ENCODE measurements around the gene MESP1.

The MESP1 gene

DNA sequence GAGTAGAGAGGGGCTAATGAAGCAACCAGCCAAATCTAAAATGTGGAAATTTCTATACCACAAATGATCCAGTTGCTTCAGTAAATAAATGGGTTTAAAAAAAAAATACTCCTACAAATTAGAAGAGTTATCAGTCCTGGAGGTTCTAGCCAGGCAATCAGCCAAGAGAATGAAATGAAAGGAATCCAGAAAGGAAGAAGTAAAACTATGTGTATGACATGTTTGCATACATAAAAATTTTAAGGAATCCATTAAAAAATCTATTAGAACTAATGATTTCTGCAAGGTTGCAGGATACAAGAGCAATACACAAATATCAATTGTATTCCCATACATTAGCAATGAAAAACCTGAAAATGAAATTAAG, 34.7 kb upstream of the MESP1 start:
- H2AFZ ChIP-seq (ENCODE audit: low read length): no peak overlapping the region
- H3K27ac ChIP-seq (ENCODE audit: low read length): no peak overlapping the region
- TF ChIP-seq EZH2phosphoT487 (IDR thresholded peaks at IDR 0.05; ENCODE audit: low read length): no peak
- no peak for TF ChIP-seq EZH2 (optimal IDR thresholded peaks at IDR 0.05; ENCODE audit: low read depth, low read length)
- TF ChIP-seq, protein P1, sequence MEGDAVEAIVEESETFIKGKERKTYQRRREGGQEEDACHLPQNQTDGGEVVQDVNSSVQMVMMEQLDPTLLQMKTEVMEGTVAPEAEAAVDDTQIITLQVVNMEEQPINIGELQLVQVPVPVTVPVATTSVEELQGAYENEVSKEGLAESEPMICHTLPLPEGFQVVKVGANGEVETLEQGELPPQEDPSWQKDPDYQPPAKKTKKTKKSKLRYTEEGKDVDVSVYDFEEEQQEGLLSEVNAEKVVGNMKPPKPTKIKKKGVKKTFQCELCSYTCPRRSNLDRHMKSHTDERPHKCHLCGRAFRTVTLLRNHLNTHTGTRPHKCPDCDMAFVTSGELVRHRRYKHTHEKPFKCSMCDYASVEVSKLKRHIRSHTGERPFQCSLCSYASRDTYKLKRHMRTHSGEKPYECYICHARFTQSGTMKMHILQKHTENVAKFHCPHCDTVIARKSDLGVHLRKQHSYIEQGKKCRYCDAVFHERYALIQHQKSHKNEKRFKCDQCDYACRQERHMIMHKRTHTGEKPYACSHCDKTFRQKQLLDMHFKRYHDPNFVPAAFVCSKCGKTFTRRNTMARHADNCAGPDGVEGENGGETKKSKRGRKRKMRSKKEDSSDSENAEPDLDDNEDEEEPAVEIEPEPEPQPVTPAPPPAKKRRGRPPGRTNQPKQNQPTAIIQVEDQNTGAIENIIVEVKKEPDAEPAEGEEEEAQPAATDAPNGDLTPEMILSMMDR (IDR thresholded peaks at IDR 0.05; ENCODE audit: low read length): no peak
- H3K9ac ChIP-seq (ENCODE audit: low read length): no peak overlapping the region
- H3K4me3 ChIP-seq (ENCODE audit: low read length): no peak overlapping the region
- no peaks in the 10 kb centered on the region for H4K20me1 ChIP-seq (ENCODE audit: insufficient read depth, low read length)
- H3K4me2 ChIP-seq (ENCODE audit: low read depth, low read length): no peak overlapping the region
- no peaks in the 10 kb centered on the region for H3K36me3 ChIP-seq (replicated peaks; ENCODE audit: insufficient read depth, low read length)
- H3K4me1 ChIP-seq (ENCODE audit: low read length): peaks cover 16% of the 10 kb centered on the region
- no peak for DNase-seq
- no peaks in the 10 kb centered on the region for H3K9me3 ChIP-seq (replicated peaks; ENCODE audit: insufficient read depth, low read length)
- H3K27me3 ChIP-seq (replicated peaks; ENCODE audit: insufficient read depth, low read length): no peaks in the 10 kb centered on the region
- peaks cover 14% of the 10 kb centered on the region for H3F3A ChIP-seq (ENCODE audit: insufficient read depth, low read length)
- H3K9me2 ChIP-seq (replicated peaks; ENCODE audit: insufficient read depth, low read length): no peaks in the 10 kb centered on the region
- H3K79me2 ChIP-seq (ENCODE audit: low read length): no peaks in the 10 kb centered on the region

DNA sequence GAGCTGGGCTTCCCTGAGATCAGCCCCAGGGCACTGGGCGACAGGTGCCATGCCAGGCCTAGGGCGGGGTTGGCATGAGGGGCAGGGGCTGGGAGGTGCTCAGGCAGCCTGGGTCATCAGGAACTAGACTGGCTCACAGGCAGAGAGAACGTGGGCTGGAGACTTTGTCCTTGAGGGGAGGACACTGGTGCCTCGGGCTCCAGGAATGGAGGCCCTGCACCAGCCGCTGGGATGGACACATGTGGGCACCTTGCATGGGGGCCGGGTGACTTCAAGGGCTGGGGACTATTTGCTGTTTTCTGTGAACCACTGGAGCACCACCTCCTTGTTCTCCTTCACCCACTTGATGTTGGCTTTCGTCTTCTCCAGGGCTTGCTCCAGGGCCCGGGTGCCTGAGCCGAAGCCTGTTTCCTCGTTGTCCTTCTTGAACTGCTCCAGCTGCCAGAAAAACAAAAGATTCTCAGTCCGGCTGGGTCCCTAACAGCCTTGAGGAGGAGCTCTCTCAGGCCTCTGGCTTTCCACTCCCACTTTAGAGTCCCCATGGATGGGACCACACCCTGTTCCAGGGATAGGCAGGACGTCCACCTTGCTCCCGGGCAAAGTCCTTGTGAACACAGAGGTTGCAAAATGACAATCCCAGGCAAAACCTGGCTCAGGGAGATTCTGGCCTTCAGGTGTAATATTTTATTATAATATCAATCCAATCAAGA, 34.2 kb upstream of the MESP1 start:
- no peak overlapping the region for H3K9ac ChIP-seq (ENCODE audit: low read length)
- no peaks in the 10 kb centered on the region for H3K27me3 ChIP-seq (replicated peaks; ENCODE audit: insufficient read depth, low read length)
- TF ChIP-seq EZH2 (optimal IDR thresholded peaks at IDR 0.05; ENCODE audit: low read depth, low read length) (no peak), EZH2phosphoT487 (IDR thresholded peaks at IDR 0.05; ENCODE audit: low read length) (no peak)
- TF ChIP-seq, protein P1 (IDR thresholded peaks at IDR 0.05; ENCODE audit: low read length): no peak
- no peaks in the 10 kb centered on the region for H3K9me3 ChIP-seq (replicated peaks; ENCODE audit: insufficient read depth, low read length)
- H3F3A ChIP-seq (ENCODE audit: insufficient read depth, low read length): peaks cover 20% of the 10 kb centered on the region
- DNase-seq: no peak
- peaks cover 21% of the 10 kb centered on the region for H3K4me1 ChIP-seq (ENCODE audit: low read length)
- no peaks in the 10 kb centered on the region for H3K9me2 ChIP-seq (replicated peaks; ENCODE audit: insufficient read depth, low read length)
- no peak overlapping the region for H3K27ac ChIP-seq (ENCODE audit: low read length)
- no peaks in the 10 kb centered on the region for H3K79me2 ChIP-seq (ENCODE audit: low read length)
- no peak overlapping the region for H3K4me2 ChIP-seq (ENCODE audit: low read depth, low read length)
- H4K20me1 ChIP-seq (ENCODE audit: insufficient read depth, low read length): no peaks in the 10 kb centered on the region
- no peaks in the 10 kb centered on the region for H3K36me3 ChIP-seq (replicated peaks; ENCODE audit: insufficient read depth, low read length)
- no peak overlapping the region for H3K4me3 ChIP-seq (ENCODE audit: low read length)
- no peak overlapping the region for H2AFZ ChIP-seq (ENCODE audit: low read length)

DNA sequence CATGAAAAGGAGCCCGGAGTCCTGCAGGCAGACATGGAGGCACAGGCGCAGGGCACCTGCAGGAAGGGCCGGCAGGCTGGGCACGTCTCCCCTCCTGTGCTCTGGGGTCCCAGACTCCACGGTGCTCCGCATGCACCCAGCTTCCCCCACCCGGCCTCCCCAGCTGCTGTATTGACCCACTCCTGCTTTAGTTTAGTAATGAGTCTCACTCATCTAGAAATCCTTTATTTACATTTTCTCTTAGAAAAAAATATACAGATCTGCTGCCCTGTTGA, 33.6 kb upstream of the MESP1 start:
- no peaks in the 10 kb centered on the region for H3K9me3 ChIP-seq (replicated peaks; ENCODE audit: insufficient read depth, low read length)
- H3K27me3 ChIP-seq (replicated peaks; ENCODE audit: insufficient read depth, low read length): no peaks in the 10 kb centered on the region
- no peak overlapping the region for H3K4me2 ChIP-seq (ENCODE audit: low read depth, low read length)
- H3K79me2 ChIP-seq (ENCODE audit: low read length): no peaks in the 10 kb centered on the region
- H3F3A ChIP-seq (ENCODE audit: insufficient read depth, low read length): peaks cover 20% of the 10 kb centered on the region
- no peak overlapping the region for H3K4me3 ChIP-seq (ENCODE audit: low read length)
- no peaks in the 10 kb centered on the region for H3K9me2 ChIP-seq (replicated peaks; ENCODE audit: insufficient read depth, low read length)
- H3K4me1 ChIP-seq (ENCODE audit: low read length): peaks cover 24% of the 10 kb centered on the region
- no peak overlapping the region for H2AFZ ChIP-seq (ENCODE audit: low read length)
- no peak for DNase-seq
- no peaks in the 10 kb centered on the region for H3K36me3 ChIP-seq (replicated peaks; ENCODE audit: insufficient read depth, low read length)
- H3K27ac ChIP-seq (ENCODE audit: low read length): no peak overlapping the region
- H3K9ac ChIP-seq (ENCODE audit: low read length): no peak overlapping the region
- TF ChIP-seq, protein P1 (IDR thresholded peaks at IDR 0.05; ENCODE audit: low read length): no peak
- TF ChIP-seq EZH2 (optimal IDR thresholded peaks at IDR 0.05; ENCODE audit: low read depth, low read length) (no peak), EZH2phosphoT487 (IDR thresholded peaks at IDR 0.05; ENCODE audit: low read length) (no peak)
- no peaks in the 10 kb centered on the region for H4K20me1 ChIP-seq (ENCODE audit: insufficient read depth, low read length)
